HepG2 (cell line): Measurements from ENCODE around the gene SIVA1. TPM values are rescaled to one million over a fixed set of nuclear protein-coding genes. Genes with fewer than 3 reads are reported as not detected.
A peak's percentile ranks its signal among the peaks of the same experiment; 100 is the strongest.

ENCODE experiments used
- ARID2 ChIP-seq: sonication (generic); formaldehyde crosslinking; IDR thresholded peaks from 2 replicates; pipeline ENCODE4 v1.8.1; 2022; ENCODE audit warnings: mild to moderate bottlenecking, missing genetic modification reagents, borderline replicate concordance
- CHD4 ChIP-seq: fragments of 200-600 bp; sonication (generic); IDR thresholded peaks from 2 replicates; pipeline ENCODE4 v1.7.0; 2017; ENCODE audit warnings: mild to moderate bottlenecking, low read length, borderline replicate concordance
- DZIP1 ChIP-seq: sonication (generic); formaldehyde crosslinking; IDR thresholded peaks from 2 replicates; pipeline ENCODE4 v1.5.0; 2020; ENCODE audit warnings: mild to moderate bottlenecking, missing genetic modification reagents
- FIP1L1 ChIP-seq: fragments of 200-400 bp; formaldehyde crosslinking; IDR thresholded peaks from 2 replicates; pipeline ENCODE4 v1.6.1; 2018; ENCODE audit warnings: low read depth, mild to moderate bottlenecking, low read length, moderate library complexity, borderline replicate concordance; ENCODE audit not compliant: insufficient read depth
- GMEB1 ChIP-seq: sonication (generic); formaldehyde crosslinking; IDR thresholded peaks from 2 replicates; pipeline ENCODE4 v1.5.1; 2020; ENCODE audit warnings: missing genetic modification reagents, mild to moderate bottlenecking, borderline replicate concordance
- HCFC1 ChIP-seq: fragments of 150-350 bp; IDR thresholded peaks from 2 replicates; pipeline ENCODE4 v1.6.1; 2014; ENCODE audit warnings: low read depth, low read length
- KAT7 ChIP-seq: IDR thresholded peaks from 2 replicates; pipeline ENCODE4 v1.6.1; 2018; ENCODE audit warnings: borderline replicate concordance, missing compliant biosample characterization
- MTERF4 ChIP-seq: sonication (generic); formaldehyde crosslinking; IDR thresholded peaks from 2 replicates; pipeline ENCODE4 v1.8.0; 2023; ENCODE audit warnings: mild to moderate bottlenecking, missing genetic modification reagents
- MXI1 ChIP-seq: IDR thresholded peaks from 3 replicates; pipeline ENCODE4 v1.6.1; 2012; ENCODE audit warnings: low read depth, low read length, inconsistent platforms, borderline replicate concordance
- NCOA5 ChIP-seq: sonication (generic); formaldehyde crosslinking; IDR thresholded peaks from 2 replicates; pipeline ENCODE4 v1.4.0; 2020; ENCODE audit warnings: missing genetic modification reagents
- PREB ChIP-seq: sonication (generic); formaldehyde crosslinking; IDR thresholded peaks from 2 replicates; pipeline ENCODE4 v1.4.0; 2020; ENCODE audit warnings: missing genetic modification reagents
- RBM22 ChIP-seq: fragments of 200-400 bp; formaldehyde crosslinking; optimal IDR thresholded peaks from 2 replicates; pipeline ENCODE3; 2017; ENCODE audit warnings: mild to moderate bottlenecking, low read length, moderate library complexity
- SALL1 ChIP-seq: sonication (generic); formaldehyde crosslinking; IDR thresholded peaks from 2 replicates; pipeline ENCODE4 v1.8.0; 2022; ENCODE audit warnings: mild to moderate bottlenecking, missing genetic modification reagents
- SP4 ChIP-seq: sonication (generic); formaldehyde crosslinking; IDR thresholded peaks from 2 replicates; pipeline ENCODE4 v1.8.1; 2023; ENCODE audit warnings: mild to moderate bottlenecking, missing genetic modification reagents
- ZNF430 ChIP-seq: sonication (generic); formaldehyde crosslinking; IDR thresholded peaks from 2 replicates; pipeline ENCODE4 v1.9.0; 2021; ENCODE audit warnings: mild to moderate bottlenecking, missing genetic modification reagents
- ZNF546 ChIP-seq: sonication (generic); formaldehyde crosslinking; conservative IDR thresholded peaks from 2 replicates; pipeline ENCODE4 v1.8.1; 2023; ENCODE audit warnings: mild to moderate bottlenecking, missing genetic modification reagents
- ZNF552 ChIP-seq: sonication (generic); formaldehyde crosslinking; IDR thresholded peaks from 2 replicates; pipeline ENCODE4 v1.9.0; 2022; ENCODE audit warnings: missing genetic modification reagents, mild to moderate bottlenecking, borderline replicate concordance
- ZNF597 ChIP-seq: sonication (generic); formaldehyde crosslinking; IDR thresholded peaks from 2 replicates; pipeline ENCODE4 v1.5.0; 2020; ENCODE audit warnings: missing genetic modification reagents
- ZNF619 ChIP-seq: sonication (generic); formaldehyde crosslinking; IDR thresholded peaks from 2 replicates; pipeline ENCODE4 v1.4.0; 2020; ENCODE audit warnings: mild to moderate bottlenecking, missing genetic modification reagents
- ZNF878 ChIP-seq: sonication (generic); formaldehyde crosslinking; IDR thresholded peaks from 2 replicates; pipeline ENCODE4 v1.8.1; 2023; ENCODE audit warnings: mild to moderate bottlenecking, missing genetic modification reagents, moderate library complexity
- ZSCAN5A ChIP-seq: sonication (generic); formaldehyde crosslinking; IDR thresholded peaks from 2 replicates; pipeline ENCODE4 v1.8.0; 2022; ENCODE audit warnings: mild to moderate bottlenecking, missing genetic modification reagents, borderline replicate concordance
- polyA plus RNA-seq, 8 experiments: library from polyadenylated mRNA; depleted of rRNA in 3 of 8; stranded (reverse) in 7 of 8; unstranded in 1 of 8; fragments of >200 nt; fragmentation: Illumina TruSeq in 4 of 8; extraction: Trizol in 4 of 8; gene quantifications; 2 replicates each; pipeline versions ENCODE4 v1.2.1 to v1.2.3, GENCODE V29; 2011 to 2016; ENCODE audit warnings: low read depth in 4 of 8, missing spikeins in 1 of 8, mixed read lengths in 1 of 8; ENCODE audit not compliant: insufficient read depth in 1 of 8
- total RNA-seq, 5 experiments: library from RNA; depleted of rRNA; stranded (reverse); fragments of >200 nt; fragmentation: Illumina TruSeq; extraction: Trizol; gene quantifications; 2 replicates each; pipeline ENCODE4 v1.2.3, GENCODE V29; 2016; ENCODE audit warnings: low read depth in 1 of 5

SIVA1 gene
- total and polyA plus RNA-seq, 2 of the 13 experiments (the other 11 are each of a cell fraction or from before 2014, with no cell fraction given) = 123 to 186 TPM

GRCh38 chr14:104749111-104749649 is 3.8 kb upstream of the SIVA1 start (continued):
- TF ChIP-seq MTERF4 (CRISPR knock-in tag) (no peak), KAT7 (CRISPR knock-in tag) (no peak), GMEB1 (CRISPR knock-in tag) (no peak), ZNF878 (CRISPR knock-in tag) (no peak), HCFC1 (no peak), ZNF597 (no peak), ZNF552 (CRISPR knock-in tag) (0 out of 2 replicates have a peak, but pooled peaks have one; percentile 30), RBM22 (peak; percentile 60), ZNF430 (CRISPR knock-in tag) (peak; percentile 74), NCOA5 (no peak), ZSCAN5A (CRISPR knock-in tag) (no peak), SP4 (CRISPR knock-in tag) (no peak), PREB (CRISPR knock-in tag) (no peak), FIP1L1 (0 out of 2 replicates have a peak, but pooled peaks have one; percentile 86), ARID2 (CRISPR knock-in tag) (no peak), MXI1 (peak; percentile 52; the same call in 1 of the 3 replicates), SALL1 (CRISPR knock-in tag) (peak; percentile 81), DZIP1 (no peak), ZNF619 (CRISPR knock-in tag) (no peak), ZNF546 (CRISPR knock-in tag) (no peak), CHD4 (no peak)
